Stimulated activated CD4-positive, alpha-beta T cell treated with anti-CD3 and anti-CD28 coated beads, Interleukin-12 subunit alpha, Interleukin-12 subunit beta, amount 100 ng/mL, for 4 hours (primary cell): ENCODE measurements around the gene SARS1.
A peak's percentile ranks its signal among the peaks of the same experiment; 100 is the strongest.
"Not testable (repeated sequence)": the region's sequence is repeated elsewhere in the genome, so short reads cannot be mapped to it uniquely, and the experiment has no call there.

ENCODE experiments used
- DNase-seq: peaks from one replicate; pipeline ENCODE4 v3.0.0-alpha.2; 2020

The SARS1 gene

DNA sequence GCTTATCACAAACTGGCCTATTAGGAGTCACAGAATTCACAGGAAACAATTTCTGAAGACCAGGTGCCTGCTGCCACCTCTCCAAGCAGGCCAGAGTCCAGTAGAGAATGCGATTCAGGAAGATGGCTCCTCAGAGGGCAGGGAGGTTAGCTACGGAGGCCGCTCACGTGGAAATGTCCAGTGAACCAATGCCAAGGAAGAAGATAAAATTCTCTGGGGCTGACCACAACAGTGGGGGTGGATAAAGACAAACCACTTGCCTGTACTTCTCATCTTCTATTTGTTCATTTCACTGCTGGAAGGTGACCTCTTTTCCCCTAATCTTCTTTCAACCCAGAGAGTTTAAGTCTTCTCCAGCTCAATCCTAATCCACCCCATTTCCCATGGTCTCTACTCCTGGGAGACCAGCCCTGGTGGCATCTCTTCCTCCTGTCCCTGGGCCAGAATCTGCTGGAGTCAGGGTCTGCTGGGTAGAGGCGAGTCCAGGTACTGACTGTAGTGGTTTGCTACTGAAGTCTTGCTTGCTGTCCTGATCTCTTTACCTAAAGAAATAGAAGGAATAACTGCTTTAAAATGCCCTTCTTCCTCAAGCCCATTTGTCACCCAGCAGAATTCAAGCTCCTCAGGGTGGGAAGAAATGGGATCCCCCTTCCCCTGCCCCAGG lies 66.0 kb downstream of the SARS1 start:
- no peak for DNase-seq

DNA sequence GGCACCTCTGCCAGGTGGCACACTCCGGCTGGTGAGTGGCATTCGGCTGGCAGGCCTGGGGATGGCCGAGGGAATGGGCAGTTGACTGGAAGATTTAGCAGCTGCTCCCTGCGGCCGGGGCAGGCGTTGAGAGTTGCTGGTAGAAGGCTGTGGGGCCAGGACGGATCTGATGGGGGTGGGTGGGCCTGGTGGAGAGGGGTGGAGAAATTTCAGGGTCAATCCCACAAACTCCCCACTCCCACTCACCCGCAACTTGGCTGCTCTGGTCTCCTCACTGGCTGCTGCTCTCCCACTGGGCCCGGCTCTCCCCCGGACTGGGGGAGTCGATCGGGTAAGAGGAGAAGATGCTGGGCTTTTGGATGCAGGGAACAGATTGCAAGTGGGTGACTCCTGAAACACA lies 67.1 kb downstream of the SARS1 start:
- no peak for DNase-seq

DNA sequence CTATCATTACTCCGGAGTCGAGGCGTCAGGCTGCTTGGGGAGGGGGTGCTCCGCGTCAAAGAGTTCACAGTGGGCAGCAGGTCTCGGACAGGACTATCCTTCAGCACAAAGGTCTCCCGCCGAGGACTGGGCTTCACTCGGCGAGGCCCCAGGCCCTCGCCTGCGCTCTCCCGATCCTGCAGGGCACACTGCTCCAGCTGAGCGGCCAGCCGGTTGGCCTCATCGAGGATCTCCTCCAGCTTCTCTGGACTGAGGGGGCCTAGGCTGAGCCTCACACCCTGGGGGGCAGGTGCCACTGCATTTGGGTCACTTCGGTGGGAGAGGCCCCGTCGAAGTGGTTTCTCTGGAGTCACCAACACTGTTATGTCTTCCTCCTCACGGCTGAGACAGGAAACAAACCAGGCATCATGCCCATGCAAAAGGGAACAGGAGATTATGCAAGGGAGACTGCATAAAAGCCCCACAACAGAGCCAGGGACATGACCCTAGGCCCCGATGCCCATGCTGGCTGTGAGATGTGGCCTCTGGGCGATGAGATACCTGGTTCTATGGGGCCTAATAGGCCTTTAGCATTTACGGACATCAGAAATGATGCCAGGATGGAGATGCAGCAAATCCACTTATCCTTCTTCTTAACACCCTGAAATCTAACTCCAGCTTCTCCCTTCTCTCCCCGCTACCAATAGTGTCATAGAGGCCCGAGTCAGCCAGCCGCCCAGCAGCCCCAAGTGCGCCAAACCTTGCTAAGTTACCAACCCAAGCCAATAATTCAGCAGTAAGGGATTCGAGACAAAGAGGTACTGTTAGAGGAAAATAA lies 68.2 kb downstream of the SARS1 start:
- no peak for DNase-seq

DNA sequence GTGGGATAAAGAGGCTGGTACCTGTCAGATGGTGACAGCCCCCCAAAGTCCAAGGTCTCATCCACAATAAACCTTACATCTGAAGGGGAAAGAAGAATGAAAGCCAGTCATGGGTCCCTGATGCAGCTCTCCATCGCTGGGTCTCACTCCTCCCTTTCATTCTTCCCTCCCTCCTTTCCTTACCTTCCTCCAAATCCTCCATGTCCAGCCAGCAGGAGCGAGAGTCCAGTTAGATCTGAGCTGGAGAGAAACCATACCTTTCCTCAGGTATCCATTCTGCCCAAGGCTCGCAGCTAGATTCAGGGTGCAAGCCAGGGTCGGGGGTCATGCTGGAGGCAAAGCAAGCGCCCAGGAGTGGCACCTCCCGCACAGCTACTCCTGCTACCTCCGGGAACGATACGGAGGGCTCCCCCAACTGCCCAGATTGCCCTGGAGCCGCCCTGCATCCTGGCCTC lies 68.8 kb downstream of the SARS1 start:
- no peak for DNase-seq

DNA sequence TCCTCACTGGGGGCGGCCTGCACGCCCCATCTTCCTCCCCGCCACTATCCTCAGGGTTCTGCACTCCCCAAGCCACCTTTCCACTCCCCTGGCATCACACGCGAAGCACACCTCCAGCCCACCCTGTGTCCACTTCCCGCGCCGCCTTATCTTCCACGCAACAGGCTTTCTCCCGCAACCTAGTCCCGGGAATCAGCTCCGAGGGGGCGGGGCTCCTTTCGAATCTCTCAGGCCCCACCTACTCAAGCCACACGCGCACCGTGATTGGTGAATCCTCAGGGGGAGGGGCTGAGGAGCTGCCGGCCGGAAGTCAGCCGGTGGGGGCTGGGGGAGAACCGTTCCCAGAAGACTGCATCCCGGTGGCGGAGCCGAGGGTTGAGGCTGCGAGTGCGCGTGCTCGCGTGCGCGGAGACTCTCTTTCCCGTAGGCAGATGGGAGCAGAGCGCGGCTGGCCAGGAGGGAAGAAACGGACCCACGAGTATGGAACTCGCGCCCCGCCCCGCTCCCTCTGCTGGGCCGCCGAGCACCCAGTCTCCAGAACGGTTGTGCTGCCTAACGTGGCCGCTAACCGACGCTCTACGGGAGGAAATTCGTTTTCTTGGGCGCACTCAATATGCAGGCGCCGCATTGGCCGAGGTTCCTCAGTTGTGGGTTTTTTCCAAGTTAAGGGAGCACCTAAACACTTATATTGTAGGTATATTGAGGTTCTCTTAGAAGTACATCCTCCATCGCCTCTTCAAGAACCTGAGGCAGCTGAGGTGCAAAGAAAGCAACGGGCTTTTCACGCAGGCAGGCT lies 69.4 kb downstream of the SARS1 start, which contains the start of gene PSRC1:
PSRC1 (minus strand) TSS at position 194 of the 796 bp plus-strand sequence.
- peak; percentile 86 for DNase-seq

DNA sequence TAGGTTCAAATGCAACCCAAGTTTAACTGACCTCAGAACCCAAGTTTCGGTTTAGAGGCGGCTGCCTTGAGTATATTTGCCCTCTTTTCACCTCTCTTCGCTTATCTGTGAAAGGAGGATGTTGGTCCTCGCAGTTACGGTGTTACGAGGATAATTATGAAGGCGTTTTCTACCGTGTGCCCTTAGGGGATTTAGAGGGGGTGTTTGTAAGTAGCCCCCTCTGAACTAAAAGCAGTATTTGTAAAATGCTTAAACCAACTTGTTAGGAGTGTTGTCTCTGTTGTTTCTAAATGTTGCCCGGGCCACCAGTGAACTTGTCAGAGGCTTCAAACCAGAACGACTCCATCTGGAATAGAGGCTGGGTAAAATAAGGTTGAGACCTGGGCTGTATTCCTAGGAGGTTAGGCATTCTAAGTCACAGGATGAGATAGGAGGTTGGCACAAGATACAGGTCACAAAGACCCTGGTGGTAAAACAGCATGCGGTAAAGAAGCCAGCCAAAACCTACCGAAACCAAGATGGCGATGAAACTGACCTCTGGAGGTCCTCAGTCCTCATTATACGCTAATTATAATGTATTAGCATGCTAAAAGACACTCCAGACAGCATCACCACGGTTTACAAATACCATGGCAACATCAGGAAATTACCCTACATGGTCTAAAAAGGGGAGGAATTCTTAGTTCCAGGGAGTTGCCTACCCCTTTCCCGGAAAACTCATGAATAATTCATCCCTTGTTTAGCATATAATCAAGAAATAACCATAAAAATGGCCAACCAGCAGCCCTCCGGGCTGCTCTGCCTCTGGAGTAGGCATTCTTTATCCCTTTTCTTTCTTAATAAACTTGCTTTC lies 70.3 kb downstream of the SARS1 start:
- no peak for DNase-seq

DNA sequence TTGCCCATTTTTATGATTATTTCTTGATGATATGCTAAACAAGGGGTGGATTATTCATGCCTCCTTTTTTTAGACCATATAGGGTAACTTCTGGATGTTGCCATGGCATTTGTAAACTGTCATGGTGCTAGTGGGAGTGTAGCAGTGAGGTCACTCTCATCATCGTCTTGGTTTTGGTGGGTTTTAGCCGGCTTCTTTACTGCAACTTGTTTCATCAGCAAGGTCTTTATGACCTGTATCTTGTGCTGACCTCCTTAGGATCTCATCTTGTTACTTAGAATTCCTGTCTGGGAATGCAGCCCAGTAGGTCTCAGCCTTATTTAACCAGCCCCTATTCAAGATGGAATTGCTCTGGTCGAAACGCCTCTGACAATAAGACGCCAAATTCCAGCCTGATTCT lies 73.0 kb downstream of the SARS1 start:
- not testable (repeated sequence) for DNase-seq
